HepG2 (cell line): ENCODE data around the gene UQCC2. TPM values are rescaled to one million over a fixed set of nuclear protein-coding genes. Genes with fewer than 3 reads are reported as not detected.
A peak's percentile ranks its signal among the peaks of the same experiment; 100 is the strongest.

ENCODE experiments used
- CSRNP2 ChIP-seq: sonication (generic); formaldehyde crosslinking; conservative IDR thresholded peaks from 2 replicates; pipeline ENCODE4 v1.8.0; 2022; ENCODE audit warnings: low read depth, missing genetic modification reagents
- GATA4 ChIP-seq: sonication (generic); IDR thresholded peaks from 2 replicates; pipeline ENCODE4 v1.6.1; 2016; ENCODE audit warnings: antibody characterized with exemption, low read depth, borderline replicate concordance
- GZF1 ChIP-seq: sonication (generic); formaldehyde crosslinking; IDR thresholded peaks from 2 replicates; pipeline ENCODE4 v1.5.1; 2020; ENCODE audit warnings: mild to moderate bottlenecking, missing genetic modification reagents
- HNF4G ChIP-seq, 2 experiments: sonication (generic) in 1 of 2; formaldehyde crosslinking in 1 of 2; IDR thresholded peaks; 2 replicates each; pipeline versions ENCODE4 v1.4.0 to v1.6.1; 2011 to 2020; ENCODE audit warnings: borderline replicate concordance in 2 of 2, low read depth in 2 of 2, mild to moderate bottlenecking in 2 of 2, low read length in 1 of 2, missing genetic modification reagents in 1 of 2, moderate library complexity in 1 of 2
- POGK ChIP-seq: sonication (generic); formaldehyde crosslinking; conservative IDR thresholded peaks from 2 replicates; pipeline ENCODE4 v1.8.0; 2022; ENCODE audit warnings: mild to moderate bottlenecking, moderate library complexity, missing genetic modification reagents
- RFXANK ChIP-seq: IDR thresholded peaks from 2 replicates; pipeline ENCODE4 v1.6.1; 2016
- SMAD9 ChIP-seq: sonication (generic); formaldehyde crosslinking; IDR thresholded peaks from 2 replicates; pipeline ENCODE4 v1.5.1; 2020; ENCODE audit warnings: mild to moderate bottlenecking, missing genetic modification reagents
- SP140L ChIP-seq: sonication (generic); formaldehyde crosslinking; IDR thresholded peaks from 2 replicates; pipeline ENCODE4 v1.4.0; 2020; ENCODE audit warnings: missing genetic modification reagents, borderline replicate concordance
- TARDBP ChIP-seq: sonication (generic); formaldehyde crosslinking; IDR thresholded peaks from 2 replicates; pipeline ENCODE4 v1.8.0; 2022; ENCODE audit warnings: mild to moderate bottlenecking, missing genetic modification reagents
- ZNF124 ChIP-seq: sonication (generic); formaldehyde crosslinking; IDR thresholded peaks from 2 replicates; pipeline ENCODE4 v1.4.0; 2020; ENCODE audit warnings: missing genetic modification reagents
- ZNF142 ChIP-seq: sonication (generic); formaldehyde crosslinking; IDR thresholded peaks from 2 replicates; pipeline ENCODE4 v1.4.0; 2020; ENCODE audit warnings: missing genetic modification reagents
- ZNF180 ChIP-seq: sonication (generic); formaldehyde crosslinking; IDR thresholded peaks from 2 replicates; pipeline ENCODE4 v1.4.0; 2020; ENCODE audit warnings: low read depth, missing genetic modification reagents, borderline replicate concordance
- ZNF253 ChIP-seq: sonication (generic); formaldehyde crosslinking; IDR thresholded peaks from 2 replicates; pipeline ENCODE4 v1.8.0; 2022; ENCODE audit warnings: mild to moderate bottlenecking, missing genetic modification reagents, borderline replicate concordance
- ZNF34 ChIP-seq: sonication (generic); formaldehyde crosslinking; IDR thresholded peaks from 2 replicates; pipeline ENCODE4 v1.4.0; 2020; ENCODE audit warnings: mild to moderate bottlenecking, missing genetic modification reagents, borderline replicate concordance
- ZNF550 ChIP-seq: sonication (generic); formaldehyde crosslinking; IDR thresholded peaks from 2 replicates; pipeline ENCODE4 v1.4.0; 2020; ENCODE audit warnings: mild to moderate bottlenecking, missing genetic modification reagents, borderline replicate concordance
- ZNF562 ChIP-seq: sonication (generic); formaldehyde crosslinking; IDR thresholded peaks from 2 replicates; pipeline ENCODE4 v1.8.0; 2022; ENCODE audit warnings: missing genetic modification reagents, borderline replicate concordance
- ZNF605 ChIP-seq: sonication (generic); formaldehyde crosslinking; IDR thresholded peaks from 2 replicates; pipeline ENCODE4 v1.8.0; 2022; ENCODE audit warnings: mild to moderate bottlenecking, missing genetic modification reagents
- polyA plus RNA-seq, 8 experiments: library from polyadenylated mRNA; depleted of rRNA in 3 of 8; stranded (reverse) in 7 of 8; unstranded in 1 of 8; fragments of >200 nt; fragmentation: Illumina TruSeq in 4 of 8; extraction: Trizol in 4 of 8; gene quantifications; 2 replicates each; pipeline versions ENCODE4 v1.2.1 to v1.2.3, GENCODE V29; 2011 to 2016; ENCODE audit warnings: low read depth in 4 of 8, missing spikeins in 1 of 8, mixed read lengths in 1 of 8; ENCODE audit not compliant: insufficient read depth in 1 of 8
- total RNA-seq, 5 experiments: library from RNA; depleted of rRNA; stranded (reverse); fragments of >200 nt; fragmentation: Illumina TruSeq; extraction: Trizol; gene quantifications; 2 replicates each; pipeline ENCODE4 v1.2.3, GENCODE V29; 2016; ENCODE audit warnings: low read depth in 1 of 5

Gene UQCC2
- total and polyA plus RNA-seq, 2 of the 13 experiments (the other 11 are each of a cell fraction or from before 2014, with no cell fraction given), result 82.4 to 238 TPM

GRCh38 chr6:33711140-33712129 is at the start of gene UQCC2 (continued):
- TF ChIP-seq ZNF253 (CRISPR knock-in tag) (no peak), SMAD9 (no peak), RFXANK (peak; percentile 65; the same call in 1 of the 2 replicates), SP140L (CRISPR knock-in tag) (no peak; the same call in none of the 2 replicates), GATA4 (0 out of 2 replicates have a peak, but pooled peaks have one; percentile 23), ZNF605 (CRISPR knock-in tag) (peak; percentile 97), TARDBP (CRISPR knock-in tag) (peak; percentile 89), ZNF180 (CRISPR knock-in tag) (peak; percentile 50; the same call in 1 of the 2 replicates), GZF1 (CRISPR knock-in tag) (no peak), HNF4G (IDR thresholded peaks at IDR 0.05; ENCODE audit: borderline replicate concordance, low read depth, low read length) (no peak), HNF4G (CRISPR knock-in tag; IDR thresholded peaks at IDR 0.05; ENCODE audit: borderline replicate concordance, low read depth) (peak; percentile 75), ZNF142 (CRISPR knock-in tag) (no peak), ZNF124 (CRISPR knock-in tag) (peak; percentile 57), ZNF550 (CRISPR knock-in tag) (no peak), ZNF562 (CRISPR knock-in tag) (no peak), POGK (CRISPR knock-in tag) (peak; percentile 95), CSRNP2 (CRISPR knock-in tag) (no peak), ZNF34 (CRISPR knock-in tag) (0 out of 2 replicates have a peak, but pooled peaks have one; percentile 48)
